ENCODE data around the gene DYNLT2. TPM values are rescaled to one million over a fixed set of nuclear protein-coding genes. Genes with fewer than 3 reads are reported as not detected.
A peak's percentile ranks its signal among the peaks of the same experiment; 100 is the strongest.

DYNLT2 gene
- total and polyA plus RNA-seq, 2 of the 13 experiments (the other 11 are each of a cell fraction or from before 2014, with no cell fraction given), result 2.1 to 4.3 TPM

DNA sequence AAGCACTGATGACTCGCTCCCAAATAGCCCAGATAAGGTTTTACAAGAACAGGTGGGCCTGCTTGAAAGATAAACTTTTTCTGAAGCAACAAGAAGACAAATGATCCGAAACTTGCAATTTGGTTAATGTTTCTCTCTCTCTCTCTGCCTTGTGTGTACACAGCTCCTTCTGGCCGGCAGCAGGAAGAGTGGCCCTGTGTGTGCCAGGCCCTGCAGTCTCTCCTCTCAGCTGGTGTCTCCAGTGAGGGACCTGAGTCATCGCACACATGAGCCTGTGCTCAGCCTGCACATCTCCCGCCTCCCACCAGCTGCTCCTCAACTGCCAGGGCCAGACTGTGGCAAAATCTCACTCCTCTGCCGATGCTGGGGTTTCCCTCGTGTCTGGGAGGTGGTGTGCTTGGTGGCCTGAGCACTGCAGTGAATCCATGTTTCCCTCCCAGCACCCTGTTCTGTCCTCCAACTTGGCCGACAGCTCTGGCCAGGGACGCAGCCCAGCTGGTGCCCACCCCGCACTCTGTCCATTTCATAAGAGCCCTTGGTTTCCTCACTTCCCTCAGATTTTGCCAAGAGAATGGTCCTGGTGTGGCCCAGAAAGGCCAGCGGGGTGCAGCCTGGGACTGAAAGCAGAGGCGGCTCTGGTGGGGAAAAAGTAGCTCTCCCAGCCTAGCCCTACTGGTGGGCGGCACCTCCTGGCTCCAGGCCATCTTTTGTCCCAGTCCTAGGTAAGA lies 49.5 kb upstream of the DYNLT2 start (continued):
- TF ChIP-seq, protein P1, sequence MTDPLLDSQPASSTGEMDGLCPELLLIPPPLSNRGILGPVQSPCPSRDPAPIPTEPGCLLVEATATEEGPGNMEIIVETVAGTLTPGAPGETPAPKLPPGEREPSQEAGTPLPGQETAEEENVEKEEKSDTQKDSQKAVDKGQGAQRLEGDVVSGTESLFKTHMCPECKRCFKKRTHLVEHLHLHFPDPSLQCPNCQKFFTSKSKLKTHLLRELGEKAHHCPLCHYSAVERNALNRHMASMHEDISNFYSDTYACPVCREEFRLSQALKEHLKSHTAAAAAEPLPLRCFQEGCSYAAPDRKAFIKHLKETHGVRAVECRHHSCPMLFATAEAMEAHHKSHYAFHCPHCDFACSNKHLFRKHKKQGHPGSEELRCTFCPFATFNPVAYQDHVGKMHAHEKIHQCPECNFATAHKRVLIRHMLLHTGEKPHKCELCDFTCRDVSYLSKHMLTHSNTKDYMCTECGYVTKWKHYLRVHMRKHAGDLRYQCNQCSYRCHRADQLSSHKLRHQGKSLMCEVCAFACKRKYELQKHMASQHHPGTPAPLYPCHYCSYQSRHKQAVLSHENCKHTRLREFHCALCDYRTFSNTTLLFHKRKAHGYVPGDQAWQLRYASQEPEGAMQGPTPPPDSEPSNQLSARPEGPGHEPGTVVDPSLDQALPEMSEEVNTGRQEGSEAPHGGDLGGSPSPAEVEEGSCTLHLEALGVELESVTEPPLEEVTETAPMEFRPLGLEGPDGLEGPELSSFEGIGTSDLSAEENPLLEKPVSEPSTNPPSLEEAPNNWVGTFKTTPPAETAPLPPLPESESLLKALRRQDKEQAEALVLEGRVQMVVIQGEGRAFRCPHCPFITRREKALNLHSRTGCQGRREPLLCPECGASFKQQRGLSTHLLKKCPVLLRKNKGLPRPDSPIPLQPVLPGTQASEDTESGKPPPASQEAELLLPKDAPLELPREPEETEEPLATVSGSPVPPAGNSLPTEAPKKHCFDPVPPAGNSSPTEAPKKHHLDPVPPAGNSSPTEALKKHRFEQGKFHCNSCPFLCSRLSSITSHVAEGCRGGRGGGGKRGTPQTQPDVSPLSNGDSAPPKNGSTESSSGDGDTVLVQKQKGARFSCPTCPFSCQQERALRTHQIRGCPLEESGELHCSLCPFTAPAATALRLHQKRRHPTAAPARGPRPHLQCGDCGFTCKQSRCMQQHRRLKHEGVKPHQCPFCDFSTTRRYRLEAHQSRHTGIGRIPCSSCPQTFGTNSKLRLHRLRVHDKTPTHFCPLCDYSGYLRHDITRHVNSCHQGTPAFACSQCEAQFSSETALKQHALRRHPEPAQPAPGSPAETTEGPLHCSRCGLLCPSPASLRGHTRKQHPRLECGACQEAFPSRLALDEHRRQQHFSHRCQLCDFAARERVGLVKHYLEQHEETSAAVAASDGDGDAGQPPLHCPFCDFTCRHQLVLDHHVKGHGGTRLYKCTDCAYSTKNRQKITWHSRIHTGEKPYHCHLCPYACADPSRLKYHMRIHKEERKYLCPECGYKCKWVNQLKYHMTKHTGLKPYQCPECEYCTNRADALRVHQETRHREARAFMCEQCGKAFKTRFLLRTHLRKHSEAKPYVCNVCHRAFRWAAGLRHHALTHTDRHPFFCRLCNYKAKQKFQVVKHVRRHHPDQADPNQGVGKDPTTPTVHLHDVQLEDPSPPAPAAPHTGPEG (CRISPR knock-in tag; IDR thresholded peaks at IDR 0.05), result no peak; the same call in 1 of the 2 replicates
- no peak for TF ChIP-seq ZNF382 (CRISPR knock-in tag; IDR thresholded peaks at IDR 0.05; ENCODE audit: borderline replicate concordance)
- TF ChIP-seq CHD2 (IDR thresholded peaks at IDR 0.05; ENCODE audit: low read depth, low read length), result no peak
- TF ChIP-seq, protein P2, sequence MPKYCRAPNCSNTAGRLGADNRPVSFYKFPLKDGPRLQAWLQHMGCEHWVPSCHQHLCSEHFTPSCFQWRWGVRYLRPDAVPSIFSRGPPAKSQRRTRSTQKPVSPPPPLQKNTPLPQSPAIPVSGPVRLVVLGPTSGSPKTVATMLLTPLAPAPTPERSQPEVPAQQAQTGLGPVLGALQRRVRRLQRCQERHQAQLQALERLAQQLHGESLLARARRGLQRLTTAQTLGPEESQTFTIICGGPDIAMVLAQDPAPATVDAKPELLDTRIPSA (CRISPR knock-in tag; IDR thresholded peaks at IDR 0.05; ENCODE audit: borderline replicate concordance), result no peak
- TF ChIP-seq GABPA (IDR thresholded peaks at IDR 0.05; ENCODE audit: low read depth, low read length), result no peak
- TF ChIP-seq GABPA (CRISPR knock-in tag; IDR thresholded peaks at IDR 0.05; ENCODE audit: low read depth), result no peak
- TF ChIP-seq NRL (CRISPR knock-in tag; IDR thresholded peaks at IDR 0.05; ENCODE audit: borderline replicate concordance), result peak; percentile 85; the same call in 1 of the 2 replicates
- TF ChIP-seq ZNF569 (CRISPR knock-in tag; IDR thresholded peaks at IDR 0.05; ENCODE audit: borderline replicate concordance), result no peak
- no peak for TF ChIP-seq PCBP1 (IDR thresholded peaks at IDR 0.05; ENCODE audit: borderline replicate concordance, low read depth, low read length)
- peak; percentile 43 for TF ChIP-seq MED8 (CRISPR knock-in tag; IDR thresholded peaks at IDR 0.05; ENCODE audit: insufficient replicate concordance)
- 0 out of 2 replicates have a peak, but pooled peaks have one; percentile 64 for TF ChIP-seq ATF5 (CRISPR knock-in tag; IDR thresholded peaks at IDR 0.05; ENCODE audit: low read depth)
- peak; percentile 89 for TF ChIP-seq ZNF891 (CRISPR knock-in tag; IDR thresholded peaks at IDR 0.05)
- no peak for TF ChIP-seq ZFP1 (CRISPR knock-in tag; IDR thresholded peaks at IDR 0.05)
- TF ChIP-seq RARG (CRISPR knock-in tag; IDR thresholded peaks at IDR 0.05; ENCODE audit: low read depth), result 0 out of 2 replicates have a peak, but pooled peaks have one; percentile 34
- peak; percentile 37; the same call in 1 of the 2 replicates for TF ChIP-seq ZNF766 (CRISPR knock-in tag; IDR thresholded peaks at IDR 0.05; ENCODE audit: borderline replicate concordance)
- 0 out of 2 replicates have a peak, but pooled peaks have one; percentile 49 for TF ChIP-seq ZNF234 (CRISPR knock-in tag; conservative IDR thresholded peaks at IDR 0.05)
- TF ChIP-seq HMGXB4 (CRISPR knock-in tag; IDR thresholded peaks at IDR 0.05; ENCODE audit: borderline replicate concordance in 1 of 2, low read depth in 1 of 2), result peak in 1 of 2 experiments; percentile 68; a peak in 2 of 4 replicates
- peak; percentile 76 for TF ChIP-seq ZNF556 (CRISPR knock-in tag; IDR thresholded peaks at IDR 0.05; ENCODE audit: borderline replicate concordance)

Measured in HepG2 (cell line).